ENCODE results near the gene IGFBP2. TPM values are rescaled to one million over a fixed set of nuclear protein-coding genes. Genes with fewer than 3 reads are reported as not detected.
A peak's percentile ranks its signal among the peaks of the same experiment; 100 is the strongest.

IGFBP2 gene
- total and polyA plus RNA-seq, 4 donors: 88.8 to 1,119 (median 352) TPM

DNA sequence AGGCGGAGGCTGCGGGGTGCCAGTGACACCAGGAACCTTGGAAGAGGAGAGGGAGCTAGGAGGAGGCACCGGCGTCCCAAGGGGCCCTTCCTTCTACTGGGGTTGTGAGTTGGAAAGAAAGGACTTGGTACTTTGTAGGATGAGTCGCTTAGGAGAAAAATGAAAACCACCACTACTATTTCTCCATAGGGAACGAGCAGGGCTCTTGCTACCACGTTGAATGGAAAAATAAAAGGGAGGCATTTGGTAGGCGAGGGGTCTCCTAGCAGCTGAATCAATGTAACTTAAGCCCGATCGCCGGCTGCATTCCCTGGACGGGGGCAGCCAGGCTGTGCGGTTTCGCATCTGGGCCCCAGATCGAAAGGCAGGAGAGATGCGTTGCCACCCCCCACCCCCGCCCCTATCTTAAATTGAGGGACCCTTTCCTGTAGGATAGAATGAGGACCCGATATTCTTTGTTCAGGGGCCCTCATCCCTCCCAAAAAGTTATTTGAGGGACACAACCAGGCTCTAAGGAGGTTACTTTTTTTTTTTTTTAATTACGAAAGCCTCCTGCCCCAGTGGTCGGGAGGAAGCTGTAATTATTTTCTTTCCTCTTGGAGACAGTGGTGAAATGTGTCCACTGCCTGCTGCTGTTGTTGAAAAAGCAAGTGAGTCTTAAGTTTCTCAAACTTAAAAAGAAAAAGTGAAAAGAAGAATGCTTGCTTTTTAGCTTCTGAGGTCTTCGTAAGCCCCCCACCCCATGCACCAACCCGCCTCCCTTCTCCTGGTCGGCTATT is 1.3 kb downstream of the IGFBP2 start:
- WGBS: 7% methylated on average over 23 of the region's 23 CpGs
- Histone ChIP-seq H3K27ac (ENCODE audit: low read depth in 1 of 2, low read length in 2 of 2) (peak overlapping the region in 1 of 2 donors; percentile 80), H3K36me3 (ENCODE audit: control insufficient read depth in 4 of 4, insufficient read depth in 3 of 4, low read depth in 1 of 4, low read length in 3 of 4) (peaks cover 0 to 2% (median 0%) of the 10 kb centered on the region in 4 donors), H3K4me3 (ENCODE audit: low read depth in 1 of 3, low read length in 3 of 3) (peak overlapping the region; percentile 81 to 92 (median 90)), H3K9ac (ENCODE audit: low read depth in 1 of 2, low read length in 2 of 2) (peak overlapping the region; percentile 81 to 99), H3K4me1 (ENCODE audit: control insufficient read depth in 4 of 4, insufficient read depth in 4 of 4, low read length in 3 of 4) (peaks cover 5 to 34% (median 16%) of the 10 kb centered on the region in 4 donors), H3K27me3 (ENCODE audit: control insufficient read depth in 4 of 4, insufficient read depth in 4 of 4, low read length in 3 of 4) (no peaks in the 10 kb centered on the region), H3K9me3 (ENCODE audit: control insufficient read depth in 4 of 4, low read length in 3 of 4) (no peaks in the 10 kb centered on the region)
- no peak for TF ChIP-seq YY1 (IDR thresholded peaks at IDR 0.05)
- TF ChIP-seq MAX (IDR thresholded peaks at IDR 0.05): no peak
- TF ChIP-seq ATF3 (IDR thresholded peaks at IDR 0.05): no peak
- TF ChIP-seq EGR1 (IDR thresholded peaks at IDR 0.05; ENCODE audit: low read depth in 2 of 2): no peak
- no peak for TF ChIP-seq NR2F2 (IDR thresholded peaks at IDR 0.05)
- TF ChIP-seq GABPA (IDR thresholded peaks at IDR 0.05 in 1 of 2, conservative IDR thresholded peaks at IDR 0.05 in 1 of 2): no peak
- TF ChIP-seq, protein P1, sequence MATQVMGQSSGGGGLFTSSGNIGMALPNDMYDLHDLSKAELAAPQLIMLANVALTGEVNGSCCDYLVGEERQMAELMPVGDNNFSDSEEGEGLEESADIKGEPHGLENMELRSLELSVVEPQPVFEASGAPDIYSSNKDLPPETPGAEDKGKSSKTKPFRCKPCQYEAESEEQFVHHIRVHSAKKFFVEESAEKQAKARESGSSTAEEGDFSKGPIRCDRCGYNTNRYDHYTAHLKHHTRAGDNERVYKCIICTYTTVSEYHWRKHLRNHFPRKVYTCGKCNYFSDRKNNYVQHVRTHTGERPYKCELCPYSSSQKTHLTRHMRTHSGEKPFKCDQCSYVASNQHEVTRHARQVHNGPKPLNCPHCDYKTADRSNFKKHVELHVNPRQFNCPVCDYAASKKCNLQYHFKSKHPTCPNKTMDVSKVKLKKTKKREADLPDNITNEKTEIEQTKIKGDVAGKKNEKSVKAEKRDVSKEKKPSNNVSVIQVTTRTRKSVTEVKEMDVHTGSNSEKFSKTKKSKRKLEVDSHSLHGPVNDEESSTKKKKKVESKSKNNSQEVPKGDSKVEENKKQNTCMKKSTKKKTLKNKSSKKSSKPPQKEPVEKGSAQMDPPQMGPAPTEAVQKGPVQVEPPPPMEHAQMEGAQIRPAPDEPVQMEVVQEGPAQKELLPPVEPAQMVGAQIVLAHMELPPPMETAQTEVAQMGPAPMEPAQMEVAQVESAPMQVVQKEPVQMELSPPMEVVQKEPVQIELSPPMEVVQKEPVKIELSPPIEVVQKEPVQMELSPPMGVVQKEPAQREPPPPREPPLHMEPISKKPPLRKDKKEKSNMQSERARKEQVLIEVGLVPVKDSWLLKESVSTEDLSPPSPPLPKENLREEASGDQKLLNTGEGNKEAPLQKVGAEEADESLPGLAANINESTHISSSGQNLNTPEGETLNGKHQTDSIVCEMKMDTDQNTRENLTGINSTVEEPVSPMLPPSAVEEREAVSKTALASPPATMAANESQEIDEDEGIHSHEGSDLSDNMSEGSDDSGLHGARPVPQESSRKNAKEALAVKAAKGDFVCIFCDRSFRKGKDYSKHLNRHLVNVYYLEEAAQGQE (IDR thresholded peaks at IDR 0.05): no peak
- no peak for TF ChIP-seq JUND (IDR thresholded peaks at IDR 0.05)
- TF ChIP-seq HNF4G (IDR thresholded peaks at IDR 0.05): no peak
- no peak for TF ChIP-seq FOXA2 (IDR thresholded peaks at IDR 0.05)
- no peak for TF ChIP-seq RAD21 (IDR thresholded peaks at IDR 0.05)
- no peak for DNase-seq (ENCODE audit: low spot score)

GRCh38 chr2:216635171-216635570 is 2.0 kb downstream of the IGFBP2 start:
- DNase-seq (ENCODE audit: low spot score): no peak
- no peaks in the 10 kb centered on the region for H3K9me3 ChIP-seq (ENCODE audit: control insufficient read depth in 4 of 4, low read length in 3 of 4)
- peaks cover 5 to 34% (median 16%) of the 10 kb centered on the region in 4 donors for H3K4me1 ChIP-seq (ENCODE audit: control insufficient read depth in 4 of 4, insufficient read depth in 4 of 4, low read length in 3 of 4)
- no peaks in the 10 kb centered on the region for H3K27me3 ChIP-seq (ENCODE audit: control insufficient read depth in 4 of 4, insufficient read depth in 4 of 4, low read length in 3 of 4)
- peak overlapping the region in 2 of 3 donors; percentile 90 to 92 for H3K4me3 ChIP-seq (ENCODE audit: low read depth in 1 of 3, low read length in 3 of 3)
- WGBS: 13% methylated on average over 7 of the region's 7 CpGs
- peak overlapping the region; percentile 50 to 99 for H3K9ac ChIP-seq (ENCODE audit: low read depth in 1 of 2, low read length in 2 of 2)
- peaks cover 0 to 2% (median 0%) of the 10 kb centered on the region in 4 donors for H3K36me3 ChIP-seq (ENCODE audit: control insufficient read depth in 4 of 4, insufficient read depth in 3 of 4, low read depth in 1 of 4, low read length in 3 of 4)
- TF ChIP-seq, protein P1 (IDR thresholded peaks at IDR 0.05): no peak
- no peak for TF ChIP-seq EGR1 (IDR thresholded peaks at IDR 0.05; ENCODE audit: low read depth in 2 of 2)
- TF ChIP-seq SP1 (IDR thresholded peaks at IDR 0.05): no peak
- no peak for TF ChIP-seq JUND (IDR thresholded peaks at IDR 0.05)
- TF ChIP-seq FOXA1 (IDR thresholded peaks at IDR 0.05): no peak
- TF ChIP-seq MAX (IDR thresholded peaks at IDR 0.05): no peak
- no peak for TF ChIP-seq YY1 (IDR thresholded peaks at IDR 0.05)
- TF ChIP-seq RXRA (IDR thresholded peaks at IDR 0.05): no peak
- TF ChIP-seq ZBTB33 (IDR thresholded peaks at IDR 0.05): no peak
- TF ChIP-seq HNF4G (IDR thresholded peaks at IDR 0.05): no peak
- TF ChIP-seq NR2F2 (IDR thresholded peaks at IDR 0.05): no peak
- peak overlapping the region in 1 of 2 donors; percentile 80 for H3K27ac ChIP-seq (ENCODE audit: low read depth in 1 of 2, low read length in 2 of 2)
